ENCODE measurements around the gene NF2. TPM values are rescaled to one million over a fixed set of nuclear protein-coding genes. Genes with fewer than 3 reads are reported as not detected.
"Not testable (repeated sequence)": the region's sequence is repeated elsewhere in the genome, so short reads cannot be mapped to it uniquely, and the experiment has no call there.

The NF2 gene
- total RNA-seq, 4 donors from 2014 or later: 17.7 to 52.9 (median 33.8) TPM

- intact Hi-C loops (cut with DNase I; ENCODE audit: low total_unique reads): no loop called here
- H3K27ac ChIP-seq: no peak overlapping the region
- DNase-seq: no peak
- H3K4me1 ChIP-seq: no peaks in the 10 kb centered on the region
- TF ChIP-seq POLR2A (IDR thresholded peaks at IDR 0.05): no peak
- TF ChIP-seq CTCF (IDR thresholded peaks at IDR 0.05): no peak
- H3K27me3 ChIP-seq: no peaks in the 10 kb centered on the region
- no peaks in the 10 kb centered on the region for H3K9me3 ChIP-seq
- H3K4me3 ChIP-seq: no peak overlapping the region
- H3K36me3 ChIP-seq: no peaks in the 10 kb centered on the region
Measured at GRCh38 chr22:29596408-29596807, 7.0 kb upstream of the NF2 start.

- H3K27ac ChIP-seq; H3K9me3 ChIP-seq; intact Hi-C loops (cut with DNase I; ENCODE audit: low total_unique reads); H3K27me3 ChIP-seq; H3K36me3 ChIP-seq; DNase-seq; H3K4me1 ChIP-seq; H3K4me3 ChIP-seq: not testable (repeated sequence)
Measured at GRCh38 chr22:29597871-29598683, 5.4 kb upstream of the NF2 start.

- Histone ChIP-seq H3K27ac (no peak overlapping the region), H3K9me3 (no peaks in the 10 kb centered on the region), H3K4me3 (no peak overlapping the region), H3K4me1 (no peaks in the 10 kb centered on the region), H3K36me3 (no peaks in the 10 kb centered on the region), H3K27me3 (no peaks in the 10 kb centered on the region)
- intact Hi-C loops (cut with DNase I; ENCODE audit: low total_unique reads): no loop called here
- no peak for DNase-seq
- TF ChIP-seq CTCF (IDR thresholded peaks at IDR 0.05) (no peak), POLR2A (IDR thresholded peaks at IDR 0.05) (no peak)
Measured at GRCh38 chr22:29598684-29599020, 4.8 kb upstream of the NF2 start.

- Histone ChIP-seq H3K27ac (peak overlapping the region; percentile 85 to 91), H3K36me3 (no peaks in the 10 kb centered on the region), H3K4me3 (peak overlapping the region; percentile 59 to 90), H3K9me3 (no peaks in the 10 kb centered on the region), H3K4me1 (no peaks in the 10 kb centered on the region), H3K27me3 (no peaks in the 10 kb centered on the region)
- TF ChIP-seq CTCF (IDR thresholded peaks at IDR 0.05) (no peak), POLR2A (IDR thresholded peaks at IDR 0.05) (no peak)
- no peak for DNase-seq
- intact Hi-C loops (cut with DNase I; ENCODE audit: low total_unique reads): no loop called here
Measured at GRCh38 chr22:29604076-29604360, 585 bp downstream of the NF2 start.

- TF ChIP-seq CTCF (IDR thresholded peaks at IDR 0.05): no peak
- no peak for TF ChIP-seq POLR2A (IDR thresholded peaks at IDR 0.05)
- H3K27me3 ChIP-seq: no peaks in the 10 kb centered on the region
- H3K4me3 ChIP-seq: no peak overlapping the region
- H3K36me3 ChIP-seq: no peaks in the 10 kb centered on the region
- intact Hi-C loops (cut with DNase I; ENCODE audit: low total_unique reads): no loop called here
- H3K9me3 ChIP-seq: no peaks in the 10 kb centered on the region
- DNase-seq: no peak
- H3K27ac ChIP-seq: no peak overlapping the region
- H3K4me1 ChIP-seq: no peaks in the 10 kb centered on the region
Measured at GRCh38 chr22:29605527-29605850, 2.1 kb downstream of the NF2 start.

- intact Hi-C loops (cut with DNase I; ENCODE audit: low total_unique reads): no loop called here
- Histone ChIP-seq H3K36me3 (no peaks in the 10 kb centered on the region), H3K27ac (no peak overlapping the region), H3K27me3 (no peaks in the 10 kb centered on the region), H3K9me3 (no peaks in the 10 kb centered on the region), H3K4me3 (no peak overlapping the region), H3K4me1 (no peaks in the 10 kb centered on the region)
- no peak for TF ChIP-seq POLR2A (IDR thresholded peaks at IDR 0.05)
- no peak for TF ChIP-seq CTCF (IDR thresholded peaks at IDR 0.05)
- no peak for DNase-seq
Measured at GRCh38 chr22:29606320-29606719, 2.9 kb downstream of the NF2 start.
